Kidney (tissue), 14 donors: Measurements from ENCODE around the gene SLC25A22. TPM values are rescaled to one million over a fixed set of nuclear protein-coding genes. Genes with fewer than 3 reads are reported as not detected.

ENCODE experiments used
- DNase-seq, 5 donors: peaks; one replicate each; pipeline ENCODE4 v3.0.0-alpha.2; 2013 to 2020
- FAIRE-seq: peaks from 2 replicates; lab custom pipeline; 2012; peaks lifted over from hg19 to GRCh38; lab: Jason Lieb, UNC
- H3K27ac ChIP-seq, 2 donors: one replicate each; pipeline ENCODE4 v1.7.0; 2013; ENCODE audit warnings: low read depth in 2 of 2, low read length in 2 of 2, inconsistent platforms in 1 of 2
- H3K27me3 ChIP-seq: one replicate; pipeline ENCODE4 v1.7.1; 2013; ENCODE audit warnings: low read length, inconsistent platforms; ENCODE audit not compliant: control insufficient read depth, insufficient read depth
- H3K36me3 ChIP-seq, 3 donors: one replicate each; pipeline versions ENCODE4 v1.7.0 to v1.7.1; 2013; ENCODE audit warnings: low read length in 3 of 3, control low read depth in 1 of 3, inconsistent platforms in 1 of 3; ENCODE audit not compliant: insufficient read depth in 3 of 3, control insufficient read depth in 2 of 3
- H3K4me1 ChIP-seq, 3 donors: one replicate each; pipeline versions ENCODE4 v1.7.0 to v1.7.1; 2013; ENCODE audit warnings: low read length in 3 of 3, inconsistent platforms in 1 of 3, low read depth in 1 of 3; ENCODE audit not compliant: control insufficient read depth in 2 of 3, insufficient read depth in 2 of 3
- H3K4me3 ChIP-seq, 3 donors: one replicate each; pipeline versions ENCODE4 v1.7.0 to v1.8.1; 2013; ENCODE audit warnings: low read length in 3 of 3, control low read depth in 1 of 3, inconsistent platforms in 1 of 3
- H3K9ac ChIP-seq, 3 donors: one replicate each; pipeline versions ENCODE4 v1.7.0 to v1.7.1; 2013; ENCODE audit warnings: low read length in 3 of 3, control low read depth in 1 of 3, inconsistent platforms in 1 of 3
- H3K9me3 ChIP-seq, 3 donors: one replicate each; pipeline versions ENCODE4 v1.7.0 to v1.7.1; 2013; ENCODE audit warnings: low read length in 3 of 3, control low read depth in 1 of 3, inconsistent platforms in 1 of 3; ENCODE audit not compliant: control insufficient read depth in 2 of 3, insufficient read depth in 1 of 3
- CTCF ChIP-seq: IDR thresholded peaks from 3 replicates; pipeline ENCODE4 v1.5.1; 2012; ENCODE audit warnings: mild to moderate bottlenecking, moderate library complexity, borderline replicate concordance; ENCODE audit not compliant: insufficient read depth; ENCODE audit errors: extremely low read depth
- intact Hi-C: fragments of 100-400 bp; cut with DNase I; formaldehyde crosslinking; loops from one replicate; pipeline ENCODE4 v1.11.1; 2022
- polyA plus RNA-seq: library from polyadenylated mRNA; stranded (reverse); fragments of 350-450 nt; fragmentation: Illumina TruSeq; extraction: RNeasy Lipid Tissue Mini Kit (QIAGEN cat#74804); gene quantifications from one replicate; pipeline ENCODE4 v1.2.3, GENCODE V29; 2014; ENCODE audit warnings: low read depth, low replicate concordance; ENCODE audit not compliant: insufficient read depth
- total RNA-seq: library from RNA; stranded (reverse); fragmentation: NEBNext Ultra II Directional; extraction: Animal tissue kit (Norgen Biotek cat#: 25700); gene quantifications from one replicate; pipeline ENCODE4 v1.2.1, GENCODE V29; 2021
- donor health status: control.
- donor health status: control.
- donor health status: control.
- donor health status: control.
- donor health status: control.
- donor health status: DM: yes; HTN: yes; CAD: no.
- donor health status: Normal renal cell carcinoma (clear cell type).

SLC25A22 gene
- total and polyA plus RNA-seq, 2 donors from 2014 or later = 14.3 to 17.8 TPM

- H3K27ac ChIP-seq = no peak overlapping the region
- TF ChIP-seq CTCF = no peak
- no peak overlapping the region for H3K9ac ChIP-seq
- H3K4me3 ChIP-seq = peak overlapping the region in 2 of 3 donors; percentile 45 to 51
- no peaks in the 10 kb centered on the region for H3K27me3 ChIP-seq
- intact Hi-C loops = no loop called here
- DNase-seq = no peak
- no peaks in the 10 kb centered on the region for H3K36me3 ChIP-seq
- peaks cover 0 to 54% (median 22%) of the 10 kb centered on the region in 3 donors for H3K4me1 ChIP-seq
- no peak for FAIRE-seq
- H3K9me3 ChIP-seq = no peaks in the 10 kb centered on the region
These were observed 31.8 kb upstream of the SLC25A22 start for GRCh38 chr11:829847-830294.

- DNase-seq (peak in 1 of 5 donors; percentile 92), FAIRE-seq (no peak)
- peak overlapping the region in 2 of 3 donors; percentile 45 to 51 for H3K4me3 ChIP-seq
- H3K27ac ChIP-seq = peak overlapping the region; percentile 23 to 63
- H3K4me1 ChIP-seq = peaks cover 0 to 49% (median 17%) of the 10 kb centered on the region in 3 donors
- intact Hi-C loops = no loop called here
- TF ChIP-seq CTCF = no peak
- H3K9me3 ChIP-seq = no peaks in the 10 kb centered on the region
- no peaks in the 10 kb centered on the region for H3K36me3 ChIP-seq
- H3K9ac ChIP-seq = peak overlapping the region in 1 of 3 donors; percentile 46
- no peaks in the 10 kb centered on the region for H3K27me3 ChIP-seq
These were observed 31.2 kb upstream of the SLC25A22 start for GRCh38 chr11:829176-829846.

- Histone ChIP-seq H3K27ac (peak overlapping the region; percentile 23 to 63), H3K36me3 (no peaks in the 10 kb centered on the region), H3K4me1 (peaks cover 0 to 45% (median 15%) of the 10 kb centered on the region in 3 donors), H3K27me3 (no peaks in the 10 kb centered on the region), H3K9me3 (no peaks in the 10 kb centered on the region), H3K4me3 (peak overlapping the region in 1 of 3 donors; percentile 51), H3K9ac (peak overlapping the region in 1 of 3 donors; percentile 46)
- intact Hi-C loops = no loop called here
- TF ChIP-seq CTCF = no peak
- DNase-seq = no peak
- no peak for FAIRE-seq
These were observed 30.6 kb upstream of the SLC25A22 start for GRCh38 chr11:828506-829175.
